ENCODE measurements around the gene STPG2.

DNA sequence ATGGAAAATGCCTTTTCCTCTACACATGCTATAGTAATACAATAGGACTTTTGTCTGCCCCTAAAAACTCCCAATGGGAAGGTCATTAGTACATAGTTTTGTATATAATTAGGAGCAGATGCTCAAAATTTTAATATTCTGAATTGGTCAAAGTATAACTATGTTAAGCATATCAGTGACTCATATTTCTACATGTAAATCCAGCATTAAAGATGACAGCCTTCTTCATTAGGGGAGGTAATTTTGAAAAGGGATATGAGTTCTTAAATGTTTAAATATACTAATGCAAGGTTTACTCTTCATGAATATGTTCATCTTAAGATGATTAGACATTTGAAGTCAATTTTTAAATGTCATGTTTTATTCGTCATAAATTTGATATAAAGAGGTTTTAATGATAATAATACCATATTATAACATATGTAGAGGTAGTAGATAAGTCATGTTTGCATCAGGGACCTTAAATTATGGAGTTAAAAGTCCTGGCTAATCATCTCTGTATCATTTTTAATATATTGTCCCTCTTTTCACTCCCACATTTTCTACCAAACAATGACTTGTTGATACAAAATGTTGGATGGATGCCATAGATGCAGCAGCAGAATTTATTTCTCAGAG lies 218.8 kb downstream of the STPG2 start:
- TF ChIP-seq, protein P1, sequence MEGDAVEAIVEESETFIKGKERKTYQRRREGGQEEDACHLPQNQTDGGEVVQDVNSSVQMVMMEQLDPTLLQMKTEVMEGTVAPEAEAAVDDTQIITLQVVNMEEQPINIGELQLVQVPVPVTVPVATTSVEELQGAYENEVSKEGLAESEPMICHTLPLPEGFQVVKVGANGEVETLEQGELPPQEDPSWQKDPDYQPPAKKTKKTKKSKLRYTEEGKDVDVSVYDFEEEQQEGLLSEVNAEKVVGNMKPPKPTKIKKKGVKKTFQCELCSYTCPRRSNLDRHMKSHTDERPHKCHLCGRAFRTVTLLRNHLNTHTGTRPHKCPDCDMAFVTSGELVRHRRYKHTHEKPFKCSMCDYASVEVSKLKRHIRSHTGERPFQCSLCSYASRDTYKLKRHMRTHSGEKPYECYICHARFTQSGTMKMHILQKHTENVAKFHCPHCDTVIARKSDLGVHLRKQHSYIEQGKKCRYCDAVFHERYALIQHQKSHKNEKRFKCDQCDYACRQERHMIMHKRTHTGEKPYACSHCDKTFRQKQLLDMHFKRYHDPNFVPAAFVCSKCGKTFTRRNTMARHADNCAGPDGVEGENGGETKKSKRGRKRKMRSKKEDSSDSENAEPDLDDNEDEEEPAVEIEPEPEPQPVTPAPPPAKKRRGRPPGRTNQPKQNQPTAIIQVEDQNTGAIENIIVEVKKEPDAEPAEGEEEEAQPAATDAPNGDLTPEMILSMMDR (conservative IDR thresholded peaks at IDR 0.05; ENCODE audit: low read depth, low read length): no peak
- TF ChIP-seq RCOR1 (IDR thresholded peaks at IDR 0.05; ENCODE audit: insufficient replicate concordance, low read length): no peak
- no peak for TF ChIP-seq MXI1 (IDR thresholded peaks at IDR 0.05; ENCODE audit: borderline replicate concordance, low read depth, low read length)
